Hematopoietic multipotent progenitor cell treated with erythropoietin and hydrocortisone succinate and interleukin-3 and kit ligand, for 8 days (in vitro differentiated cells): ENCODE measurements around the gene LRSAM1.
A peak's percentile ranks its signal among the peaks of the same experiment; 100 is the strongest.

Source experiments
- DNase-seq: peaks from one replicate; pipeline ENCODE4 v3.0.0-alpha.2; 2015

The LRSAM1 gene

GRCh38 chr9:127537792-127538191 is 86.5 kb downstream of the LRSAM1 start:
- peak; percentile 30 for DNase-seq

GRCh38 chr9:127538849-127539258 is 87.5 kb downstream of the LRSAM1 start:
- DNase-seq: no peak

GRCh38 chr9:127539259-127539981 is 88.1 kb downstream of the LRSAM1 start:
- DNase-seq: peak; percentile 35

- peak; percentile 79 for DNase-seq
Measured at GRCh38 chr9:127539982-127540663, 88.8 kb downstream of the LRSAM1 start.

- DNase-seq: no peak
Measured at GRCh38 chr9:127540664-127541041, 89.3 kb downstream of the LRSAM1 start.

GRCh38 chr9:127541176-127541575 is 89.9 kb downstream of the LRSAM1 start:
- DNase-seq: no peak

GRCh38 chr9:127541865-127542264 is 90.6 kb downstream of the LRSAM1 start:
- no peak for DNase-seq

- DNase-seq: no peak
Measured at GRCh38 chr9:127543221-127543620, 91.9 kb downstream of the LRSAM1 start.

GRCh38 chr9:127543973-127544533 is 92.7 kb downstream of the LRSAM1 start:
- DNase-seq: no peak

- DNase-seq: peak; percentile 75
Measured at GRCh38 chr9:127545196-127546124, 94.2 kb downstream of the LRSAM1 start.

GRCh38 chr9:127546125-127546832 is 95.0 kb downstream of the LRSAM1 start:
- DNase-seq: no peak

- no peak for DNase-seq
Measured at GRCh38 chr9:127548352-127548881, 97.1 kb downstream of the LRSAM1 start.

- DNase-seq: no peak
Measured at GRCh38 chr9:127549218-127549617, 97.9 kb downstream of the LRSAM1 start.

- no peak for DNase-seq
Measured at GRCh38 chr9:127549751-127550150, 98.4 kb downstream of the LRSAM1 start.

- DNase-seq: no peak
Measured at GRCh38 chr9:127550282-127550681, 99.0 kb downstream of the LRSAM1 start.

- no peak for DNase-seq
Measured at GRCh38 chr9:127550751-127551150, 99.4 kb downstream of the LRSAM1 start.
